Lower leg skin (tissue), 3 donors: ENCODE measurements around the gene OR2M4.

Experiments used
- CTCF ChIP-seq, 3 donors: fragments of 450-650 bp; IDR thresholded peaks; one replicate each; pipeline ENCODE4 v1.5.1; 2016; ENCODE audit warnings: antibody characterized with exemption in 3 of 3, mild to moderate bottlenecking in 3 of 3, moderate library complexity in 2 of 3
- POLR2A ChIP-seq, 2 donors: fragments of 450-650 bp; IDR thresholded peaks; one replicate each; pipeline ENCODE4 v1.6.1; 2016 to 2017; ENCODE audit warnings: antibody characterized with exemption in 2 of 2, mild to moderate bottlenecking in 1 of 2, moderate library complexity in 1 of 2

- TF ChIP-seq CTCF (IDR thresholded peaks at IDR 0.05) (no peak), POLR2A (IDR thresholded peaks at IDR 0.05) (no peak)
Observed at GRCh38 chr1:248243204-248243603, 12.0 kb downstream of the OR2M4 start.
